ENCODE data around the gene DUSP15. TPM values are rescaled to one million over a fixed set of nuclear protein-coding genes. Genes with fewer than 3 reads are reported as not detected.

Gene DUSP15
- total RNA-seq, 2 donors from 2014 or later: 2.9 to 3.6 TPM

DNA sequence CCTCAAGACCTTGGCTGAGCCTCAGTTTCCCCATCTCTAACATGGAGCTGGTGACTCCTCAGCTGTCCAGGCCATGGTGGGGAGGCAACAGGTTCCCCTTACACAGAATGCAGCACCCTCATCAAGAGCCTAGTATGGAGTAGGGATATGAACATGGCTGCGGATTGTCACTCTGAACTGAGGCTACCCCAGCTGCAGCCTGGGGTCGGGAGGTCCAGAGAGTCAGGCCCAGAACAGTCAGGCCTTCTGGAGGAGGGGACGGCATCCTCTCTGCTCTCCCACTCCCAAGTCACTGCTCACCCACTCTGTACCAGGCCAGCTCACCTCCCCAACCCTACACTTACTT lies 23.6 kb downstream of the DUSP15 start:
- ATAC-seq (no peak), DNase-seq (no peak)
- H3K4me1 ChIP-seq: peaks cover 11% of the 10 kb centered on the region
- intact Hi-C loops (cut with DNase I): no loop called here
- no peaks in the 10 kb centered on the region for H3K9me3 ChIP-seq
- no peaks in the 10 kb centered on the region for H3K27me3 ChIP-seq
- H3K36me3 ChIP-seq (replicated peaks in 1 of 2; ENCODE audit: insufficient read depth in 1 of 2, low read depth in 2 of 2): no peaks in the 10 kb centered on the region
- no peak overlapping the region for H3K27ac ChIP-seq
- TF ChIP-seq, protein P1, sequence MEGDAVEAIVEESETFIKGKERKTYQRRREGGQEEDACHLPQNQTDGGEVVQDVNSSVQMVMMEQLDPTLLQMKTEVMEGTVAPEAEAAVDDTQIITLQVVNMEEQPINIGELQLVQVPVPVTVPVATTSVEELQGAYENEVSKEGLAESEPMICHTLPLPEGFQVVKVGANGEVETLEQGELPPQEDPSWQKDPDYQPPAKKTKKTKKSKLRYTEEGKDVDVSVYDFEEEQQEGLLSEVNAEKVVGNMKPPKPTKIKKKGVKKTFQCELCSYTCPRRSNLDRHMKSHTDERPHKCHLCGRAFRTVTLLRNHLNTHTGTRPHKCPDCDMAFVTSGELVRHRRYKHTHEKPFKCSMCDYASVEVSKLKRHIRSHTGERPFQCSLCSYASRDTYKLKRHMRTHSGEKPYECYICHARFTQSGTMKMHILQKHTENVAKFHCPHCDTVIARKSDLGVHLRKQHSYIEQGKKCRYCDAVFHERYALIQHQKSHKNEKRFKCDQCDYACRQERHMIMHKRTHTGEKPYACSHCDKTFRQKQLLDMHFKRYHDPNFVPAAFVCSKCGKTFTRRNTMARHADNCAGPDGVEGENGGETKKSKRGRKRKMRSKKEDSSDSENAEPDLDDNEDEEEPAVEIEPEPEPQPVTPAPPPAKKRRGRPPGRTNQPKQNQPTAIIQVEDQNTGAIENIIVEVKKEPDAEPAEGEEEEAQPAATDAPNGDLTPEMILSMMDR (IDR thresholded peaks at IDR 0.05): no peak
- no peak for TF ChIP-seq POLR2A (IDR thresholded peaks at IDR 0.05)
- 17 to 41% methylated on average over 2 to 3 of the region's 3 CpGs for WGBS, 2 donors
- no peak overlapping the region for H3K4me3 ChIP-seq

DNA sequence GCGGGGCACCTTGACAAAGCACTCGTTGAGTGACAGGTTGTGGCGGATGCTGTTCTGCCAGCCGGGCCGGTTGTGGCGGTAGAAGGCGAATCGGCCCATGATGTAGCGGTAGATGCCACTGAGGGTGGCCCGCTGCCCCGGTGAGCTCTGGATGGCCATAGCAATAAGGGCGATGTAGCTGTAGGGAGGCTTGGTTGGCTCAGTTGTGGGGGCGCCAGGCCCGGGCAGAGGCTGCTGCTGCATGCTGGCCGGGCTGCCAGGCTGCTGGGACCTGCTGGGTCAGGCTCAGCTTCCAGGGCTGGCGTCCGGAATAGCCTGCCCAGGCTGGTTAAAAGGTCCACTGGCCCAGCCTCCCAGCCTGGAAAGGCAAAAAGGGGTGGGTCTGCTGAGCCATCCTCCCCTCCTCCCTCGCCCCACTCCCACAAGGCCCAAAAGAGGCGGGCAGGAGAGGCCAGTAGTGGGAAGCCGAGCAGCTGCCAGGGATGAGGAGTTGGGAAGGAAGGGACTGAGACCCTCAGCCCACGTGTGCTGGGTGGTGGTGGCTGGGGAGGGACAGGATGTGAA lies 24.9 kb downstream of the DUSP15 start, which contains the start of gene FOXS1:
Gene FOXS1 (minus strand): TSS at position 305 of the 564 bp plus-strand sequence. CDS start 62 bp downstream, at position 243.
- intact Hi-C loops (cut with DNase I): no loop called here
- H3K4me1 ChIP-seq: peaks cover 11% of the 10 kb centered on the region
- H3K36me3 ChIP-seq (replicated peaks in 1 of 2; ENCODE audit: insufficient read depth in 1 of 2, low read depth in 2 of 2): no peaks in the 10 kb centered on the region
- no peak within 1 kb of the TSS for H3K27ac ChIP-seq
- TF ChIP-seq POLR2A (IDR thresholded peaks at IDR 0.05): peak in 1 of 3 donors; percentile 12
- TF ChIP-seq, protein P1 (IDR thresholded peaks at IDR 0.05): no peak
- no peak for DNase-seq
- H3K9me3 ChIP-seq: no peaks in the 10 kb centered on the region
- H3K4me3 ChIP-seq: no peak within 1 kb of the TSS
- no peak for ATAC-seq
- 25 to 56% methylated on average over 7 to 18 of the region's 21 CpGs for WGBS, 2 donors
- H3K27me3 ChIP-seq: no peaks in the 10 kb centered on the region

GRCh38 chr20:31844737-31845299 lies 25.5 kb downstream of the DUSP15 start:
- Histone ChIP-seq H3K27me3 (no peaks in the 10 kb centered on the region), H3K4me1 (peaks cover 9% of the 10 kb centered on the region), H3K27ac (no peak overlapping the region), H3K4me3 (no peak overlapping the region), H3K36me3 (replicated peaks in 1 of 2; ENCODE audit: insufficient read depth in 1 of 2, low read depth in 2 of 2) (no peaks in the 10 kb centered on the region), H3K9me3 (no peaks in the 10 kb centered on the region)
- TF ChIP-seq, protein P1 (IDR thresholded peaks at IDR 0.05): no peak
- no peak for TF ChIP-seq POLR2A (IDR thresholded peaks at IDR 0.05)
- 90% methylated on average over 24 of the region's 28 CpGs; no CpG with 5 or more reads in 1 of the 2 donors for WGBS, 2 donors
- DNase-seq: no peak
- intact Hi-C loops (cut with DNase I): loop anchor here (5.0 kb wide), 1 partner anchor 112 kb away; no protein-coding TSS in a partner anchor
- ATAC-seq: no peak

GRCh38 chr20:31843881-31844280 lies 26.4 kb downstream of the DUSP15 start:
- intact Hi-C loops (cut with DNase I): loop anchor here (5.0 kb wide), 1 partner anchor 113 kb away; no protein-coding TSS in a partner anchor
- 71 to 77% methylated on average over 5 of the region's 5 CpGs for WGBS, 2 donors
- Histone ChIP-seq H3K9me3 (no peaks in the 10 kb centered on the region), H3K4me3 (no peak overlapping the region), H3K27ac (no peak overlapping the region), H3K27me3 (no peaks in the 10 kb centered on the region), H3K36me3 (replicated peaks in 1 of 2; ENCODE audit: insufficient read depth in 1 of 2, low read depth in 2 of 2) (no peaks in the 10 kb centered on the region), H3K4me1 (no peaks in the 10 kb centered on the region)
- no peak for DNase-seq
- no peak for TF ChIP-seq POLR2A (IDR thresholded peaks at IDR 0.05)
- TF ChIP-seq, protein P1 (IDR thresholded peaks at IDR 0.05): no peak
- ATAC-seq: no peak

- Histone ChIP-seq H3K27me3 (no peaks in the 10 kb centered on the region), H3K4me3 (no peak overlapping the region), H3K36me3 (replicated peaks in 1 of 2; ENCODE audit: insufficient read depth in 1 of 2, low read depth in 2 of 2) (no peaks in the 10 kb centered on the region), H3K4me1 (no peaks in the 10 kb centered on the region), H3K27ac (no peak overlapping the region), H3K9me3 (no peaks in the 10 kb centered on the region)
- intact Hi-C loops (cut with DNase I): loop anchor here (5.0 kb wide), 1 partner anchor 114 kb away; no protein-coding TSS in a partner anchor
- ATAC-seq: no peak
- no peak for DNase-seq
- TF ChIP-seq, protein P1 (IDR thresholded peaks at IDR 0.05): no peak
- no peak for TF ChIP-seq POLR2A (IDR thresholded peaks at IDR 0.05)
- WGBS, 2 donors: 56 to 68% methylated on average over 6 of the region's 6 CpGs
Measured at GRCh38 chr20:31843288-31843687, 27.0 kb downstream of the DUSP15 start.

All from body of pancreas (tissue), 4 donors.